Activated CD4-positive, alpha-beta T cell treated with anti-CD3 and anti-CD28 coated beads, Interleukin-2, amount 50 U/mL, for 24 hours (primary cell): ENCODE results near the gene ACTN2.
A peak's percentile ranks its signal among the peaks of the same experiment; 100 is the strongest.

Experiments
- DNase-seq, 2 donors: peaks; one replicate each; pipeline ENCODE4 v3.0.0-alpha.2; 2020; ENCODE audit warnings: low read depth in 1 of 2, low spot score in 1 of 2

ACTN2 gene

GRCh38 chr1:236734141-236734765 is 48.0 kb downstream of the ACTN2 start:
- DNase-seq: no peak

- no peak for DNase-seq
Measured at GRCh38 chr1:236736761-236737160, 50.5 kb downstream of the ACTN2 start.

- no peak for DNase-seq
Measured at GRCh38 chr1:236741753-236742152, 55.5 kb downstream of the ACTN2 start.

- DNase-seq: no peak
Measured at GRCh38 chr1:236742421-236743160, 56.3 kb downstream of the ACTN2 start.

- no peak for DNase-seq
Measured at GRCh38 chr1:236744533-236744932, 58.2 kb downstream of the ACTN2 start.

GRCh38 chr1:236746785-236747184 is 60.5 kb downstream of the ACTN2 start:
- no peak for DNase-seq

GRCh38 chr1:236747311-236747985 is 61.1 kb downstream of the ACTN2 start:
- no peak for DNase-seq

GRCh38 chr1:236748268-236748870 is 62.1 kb downstream of the ACTN2 start:
- no peak for DNase-seq

GRCh38 chr1:236750928-236751327 is 64.6 kb downstream of the ACTN2 start:
- no peak for DNase-seq

- no peak for DNase-seq
Measured at GRCh38 chr1:236751385-236751784, 65.1 kb downstream of the ACTN2 start.

GRCh38 chr1:236751935-236752334 is 65.6 kb downstream of the ACTN2 start:
- DNase-seq: no peak

GRCh38 chr1:236753516-236753915 is 67.2 kb downstream of the ACTN2 start:
- DNase-seq: no peak

GRCh38 chr1:236753964-236754363 is 67.7 kb downstream of the ACTN2 start:
- no peak for DNase-seq

- DNase-seq: no peak
Measured at GRCh38 chr1:236754525-236755210, 68.4 kb downstream of the ACTN2 start.

GRCh38 chr1:236757640-236758039 is 71.3 kb downstream of the ACTN2 start:
- no peak for DNase-seq

GRCh38 chr1:236759252-236759859 is 73.1 kb downstream of the ACTN2 start:
- DNase-seq: peak in 1 of 2 donors; percentile 5

GRCh38 chr1:236760480-236760879 is 74.2 kb downstream of the ACTN2 start:
- no peak for DNase-seq

- no peak for DNase-seq
Measured at GRCh38 chr1:236760986-236761385, 74.7 kb downstream of the ACTN2 start.

- no peak for DNase-seq
Measured at GRCh38 chr1:236761397-236762132, 75.3 kb downstream of the ACTN2 start.

GRCh38 chr1:236762410-236762809 is 76.1 kb downstream of the ACTN2 start:
- DNase-seq: no peak
